ENCODE measurements around the gene SELENOF. TPM values are rescaled to one million over a fixed set of nuclear protein-coding genes. Genes with fewer than 3 reads are reported as not detected.

Gene SELENOF
- total and polyA plus RNA-seq, 3 donors from 2014 or later, result 106 to 218 (median 115) TPM

DNA sequence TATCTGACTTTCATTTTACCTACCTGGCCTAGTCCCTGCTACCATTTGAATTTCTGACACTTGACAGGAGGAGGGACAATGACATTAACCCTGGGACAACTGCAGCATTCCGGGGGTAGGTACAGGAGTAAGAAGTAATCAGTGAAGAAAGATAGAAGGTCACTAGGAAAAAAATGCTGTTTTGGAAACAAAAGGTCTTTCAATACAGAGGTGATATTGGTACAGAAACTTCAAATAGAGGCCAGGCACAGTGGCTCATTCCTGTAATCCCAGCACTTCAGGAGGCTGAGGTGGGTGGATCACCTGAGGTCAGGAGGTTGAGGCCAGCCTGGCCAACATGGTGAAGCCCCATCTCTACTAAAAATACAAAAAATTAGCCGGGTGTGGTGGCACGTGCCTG lies 68.4 kb downstream of the SELENOF start:
- Histone ChIP-seq H3K9me3 (no peaks in the 10 kb centered on the region), H3K4me3 (no peak overlapping the region), H3K36me3 (ENCODE audit: low read depth, missing control alignments) (no peaks in the 10 kb centered on the region), H3K27ac (no peak overlapping the region), H3K4me1 (no peaks in the 10 kb centered on the region), H3K27me3 (no peaks in the 10 kb centered on the region)
- 80% methylated on average over 3 of the region's 3 CpGs for WGBS, 2 donors
- TF ChIP-seq CTCF (IDR thresholded peaks at IDR 0.05), result no peak
- TF ChIP-seq POLR2A (IDR thresholded peaks at IDR 0.05), result no peak
- DNase-seq, result no peak
- intact Hi-C loops (cut with DNase I; ENCODE audit: low total_unique reads), result no loop called here

DNA sequence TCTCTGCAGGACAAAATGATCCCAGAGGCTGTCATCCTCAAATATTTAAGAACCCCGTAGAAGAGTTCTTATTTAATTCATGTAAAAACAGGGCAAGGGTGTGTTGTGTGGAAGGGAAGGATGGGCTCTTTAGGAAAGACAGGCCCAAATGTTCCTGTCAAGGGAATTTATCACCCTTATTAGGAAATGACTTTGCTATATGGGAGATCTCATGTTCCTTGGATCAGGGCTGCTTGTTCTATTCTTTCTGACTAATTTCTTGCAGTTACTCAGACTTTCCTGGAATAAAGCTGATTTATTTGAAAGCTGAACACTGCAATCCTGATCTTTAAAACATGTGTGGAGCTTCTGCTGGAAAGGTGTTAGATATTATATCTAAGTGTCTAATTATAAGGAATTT lies 72.8 kb downstream of the SELENOF start:
- Histone ChIP-seq H3K27ac (no peak overlapping the region), H3K4me3 (no peak overlapping the region), H3K9me3 (no peaks in the 10 kb centered on the region), H3K4me1 (peaks cover 8% of the 10 kb centered on the region), H3K36me3 (ENCODE audit: low read depth, missing control alignments) (no peaks in the 10 kb centered on the region), H3K27me3 (no peaks in the 10 kb centered on the region)
- no peak for TF ChIP-seq CTCF (IDR thresholded peaks at IDR 0.05)
- no peak for TF ChIP-seq POLR2A (IDR thresholded peaks at IDR 0.05)
- 56% methylated on average over 1 of the region's 1 CpG for WGBS, 2 donors
- no peak for DNase-seq
- intact Hi-C loops (cut with DNase I; ENCODE audit: low total_unique reads), result no loop called here

GRCh38 chr1:86833461-86834215 lies 80.3 kb downstream of the SELENOF start:
- intact Hi-C loops (cut with DNase I; ENCODE audit: low total_unique reads), result loop anchor here (10.0 kb wide), 2 partner anchors 131 to 251 kb away; no protein-coding TSS in a partner anchor
- DNase-seq, result peak; percentile 89

GRCh38 chr1:86832433-86832832 lies 81.5 kb downstream of the SELENOF start:
- no peak for DNase-seq
- TF ChIP-seq POLR2A (IDR thresholded peaks at IDR 0.05) (no peak), CTCF (IDR thresholded peaks at IDR 0.05) (no peak)
- intact Hi-C loops (cut with DNase I; ENCODE audit: low total_unique reads), result loop anchor here (10.0 kb wide), 2 partner anchors 132 to 252 kb away; no protein-coding TSS in a partner anchor
- Histone ChIP-seq H3K27ac (no peak overlapping the region), H3K36me3 (ENCODE audit: low read depth, missing control alignments) (no peaks in the 10 kb centered on the region), H3K9me3 (no peaks in the 10 kb centered on the region), H3K4me3 (no peak overlapping the region), H3K4me1 (peaks cover 11% of the 10 kb centered on the region), H3K27me3 (no peaks in the 10 kb centered on the region)
- 50 to 60% methylated on average over 1 of the region's 1 CpG for WGBS, 2 donors

More at GRCh38 chr1:86833461-86834215, 80.3 kb downstream of the SELENOF start:
- Histone ChIP-seq H3K27me3 (no peaks in the 10 kb centered on the region), H3K36me3 (ENCODE audit: low read depth, missing control alignments) (no peaks in the 10 kb centered on the region), H3K27ac (no peak overlapping the region), H3K4me3 (peak overlapping the region; percentile 2 to 36), H3K9me3 (no peaks in the 10 kb centered on the region), H3K4me1 (peaks cover 11% of the 10 kb centered on the region)
- WGBS, 2 donors, result 23 to 37% methylated on average over 17 of the region's 17 CpGs
- no peak for TF ChIP-seq POLR2A (IDR thresholded peaks at IDR 0.05)
- TF ChIP-seq CTCF (IDR thresholded peaks at IDR 0.05), result peak; percentile 44 to 75 (median 54)

DNA sequence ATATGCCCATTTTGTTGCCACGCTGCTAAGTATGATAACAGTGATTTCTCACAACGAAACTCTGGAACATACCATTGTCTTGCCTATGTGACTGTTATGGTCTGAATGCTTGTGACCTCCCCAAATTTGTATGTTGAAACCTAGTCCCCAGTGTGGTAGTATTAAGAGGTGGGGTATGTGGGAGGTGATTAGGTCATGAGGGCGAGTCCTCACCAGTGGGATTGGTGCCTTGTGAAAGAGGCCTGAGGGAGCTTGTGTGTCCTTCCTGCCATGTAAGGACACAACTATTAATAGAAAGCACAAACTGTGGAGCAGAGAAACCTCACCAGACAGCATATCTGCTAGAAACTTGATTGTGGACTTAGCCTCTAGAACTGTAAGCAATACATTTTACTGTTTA lies 84.6 kb downstream of the SELENOF start:
- no peaks in the 10 kb centered on the region for H3K9me3 ChIP-seq
- DNase-seq, result no peak
- WGBS, 2 donors, result 78 to 95% methylated on average over 3 of the region's 3 CpGs
- intact Hi-C loops (cut with DNase I; ENCODE audit: low total_unique reads), result no loop called here
- no peaks in the 10 kb centered on the region for H3K27me3 ChIP-seq
- H3K27ac ChIP-seq, result no peak overlapping the region
- TF ChIP-seq POLR2A (IDR thresholded peaks at IDR 0.05), result no peak
- TF ChIP-seq CTCF (IDR thresholded peaks at IDR 0.05), result no peak
- H3K36me3 ChIP-seq (ENCODE audit: low read depth, missing control alignments), result no peaks in the 10 kb centered on the region
- H3K4me1 ChIP-seq, result no peaks in the 10 kb centered on the region
- H3K4me3 ChIP-seq, result no peak overlapping the region
